Measurements from ENCODE around the gene OR13H1. TPM values are rescaled to one million over a fixed set of nuclear protein-coding genes. Genes with fewer than 3 reads are reported as not detected.
"Not testable (repeated sequence)": the region's sequence is repeated elsewhere in the genome, so short reads cannot be mapped to it uniquely, and the experiment has no call there.

OR13H1 gene
- total RNA-seq: not detected
- long read RNA-seq: 0 reads

DNA sequence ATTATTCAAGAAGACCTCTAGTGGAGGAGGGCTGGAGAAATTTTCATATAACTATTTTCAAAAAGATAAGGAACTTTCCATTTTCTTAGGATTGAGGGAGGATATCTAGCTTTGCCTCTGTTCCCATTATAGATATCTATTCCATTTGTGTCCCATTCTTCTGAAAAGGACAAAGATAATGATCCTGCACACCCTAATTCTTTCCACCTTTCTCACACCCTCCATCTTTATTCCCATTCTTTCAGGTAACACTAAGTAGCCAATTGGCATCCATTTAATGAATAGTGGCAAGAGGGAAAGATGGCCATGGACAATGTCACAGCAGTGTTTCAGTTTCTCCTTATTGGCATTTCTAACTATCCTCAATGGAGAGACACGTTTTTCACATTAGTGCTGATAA lies at the start of gene OR13H1:
TSS of gene OR13H1 (plus strand) at position 301 of the 400 bp plus-strand sequence. CDS start at position 301, 0 bp downstream.
- no peak for DNase-seq (ENCODE audit: low spot score)

- DNase-seq (ENCODE audit: low spot score): not testable (repeated sequence)
Observed at GRCh38 chrX:131501556-131501955, 42.3 kb upstream of the OR13H1 start.

GRCh38 chrX:131513159-131513914 lies 30.5 kb upstream of the OR13H1 start:
- DNase-seq (ENCODE audit: low spot score): no peak

- DNase-seq (ENCODE audit: low spot score): no peak
Observed at GRCh38 chrX:131521824-131522223, 22.1 kb upstream of the OR13H1 start.

DNA sequence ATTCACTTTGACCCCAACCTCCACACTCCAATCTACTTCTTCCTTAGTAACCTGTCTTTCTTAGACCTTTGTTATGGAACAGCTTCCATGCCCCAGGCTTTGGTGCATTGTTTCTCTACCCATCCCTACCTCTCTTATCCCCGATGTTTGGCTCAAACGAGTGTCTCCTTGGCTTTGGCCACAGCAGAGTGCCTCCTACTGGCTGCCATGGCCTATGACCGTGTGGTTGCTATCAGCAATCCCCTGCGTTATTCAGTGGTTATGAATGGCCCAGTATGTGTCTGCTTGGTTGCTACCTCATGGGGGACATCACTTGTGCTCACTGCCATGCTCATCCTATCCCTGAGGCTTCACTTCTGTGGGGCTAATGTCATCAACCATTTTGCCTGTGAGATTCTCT lies 344 bp downstream of the OR13H1 start:
- DNase-seq (ENCODE audit: low spot score): no peak

DNA sequence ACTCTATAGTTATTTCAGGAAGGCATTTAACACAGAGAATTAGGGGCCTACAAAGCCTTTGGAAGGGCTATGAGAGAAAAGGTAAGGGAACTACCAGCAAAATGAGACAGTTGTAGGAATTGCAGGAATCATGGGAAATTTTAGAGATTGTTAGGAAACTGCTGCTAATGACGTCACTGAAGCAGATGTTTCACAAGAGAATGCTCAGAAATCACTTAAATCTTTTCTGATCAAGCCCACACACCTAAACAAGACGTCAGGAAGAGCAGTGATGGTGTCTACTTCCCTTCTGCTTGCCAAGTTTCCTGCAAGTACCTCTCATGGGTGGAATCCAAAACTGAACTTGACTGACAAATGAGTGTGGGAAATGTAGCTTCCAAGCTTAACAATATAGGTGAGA lies 5.1 kb downstream of the OR13H1 start:
- no peak for DNase-seq (ENCODE audit: low spot score)

DNA sequence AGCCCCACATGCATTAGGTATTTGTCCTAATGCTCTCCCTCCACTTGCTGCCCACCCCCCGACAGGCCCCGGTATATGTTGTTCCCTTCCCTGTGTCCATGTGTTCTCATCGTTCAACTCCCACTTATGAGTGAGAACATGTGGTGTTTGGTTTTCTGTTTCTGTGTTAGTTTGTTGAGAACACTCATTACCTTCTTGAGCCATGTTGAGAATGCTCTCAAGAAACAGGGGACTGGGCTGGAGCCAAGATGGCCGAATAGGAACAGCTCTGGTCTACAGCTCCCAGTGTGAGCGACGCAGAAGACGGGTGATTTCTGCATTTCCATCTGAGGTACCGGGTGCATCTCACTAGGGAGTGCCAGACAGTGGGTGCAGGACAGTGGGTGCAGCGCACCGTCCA lies 8.6 kb downstream of the OR13H1 start:
- not testable (repeated sequence) for DNase-seq (ENCODE audit: low spot score)

GRCh38 chrX:131558562-131558961 lies 14.7 kb downstream of the OR13H1 start:
- no peak for DNase-seq (ENCODE audit: low spot score)

- DNase-seq (ENCODE audit: low spot score): no peak
Observed at GRCh38 chrX:131564553-131565229, 20.8 kb downstream of the OR13H1 start.

- DNase-seq (ENCODE audit: low spot score): no peak
Observed at GRCh38 chrX:131565909-131566308, 22.0 kb downstream of the OR13H1 start.

GRCh38 chrX:131571348-131571747 lies 27.5 kb downstream of the OR13H1 start:
- no peak for DNase-seq (ENCODE audit: low spot score)

DNA sequence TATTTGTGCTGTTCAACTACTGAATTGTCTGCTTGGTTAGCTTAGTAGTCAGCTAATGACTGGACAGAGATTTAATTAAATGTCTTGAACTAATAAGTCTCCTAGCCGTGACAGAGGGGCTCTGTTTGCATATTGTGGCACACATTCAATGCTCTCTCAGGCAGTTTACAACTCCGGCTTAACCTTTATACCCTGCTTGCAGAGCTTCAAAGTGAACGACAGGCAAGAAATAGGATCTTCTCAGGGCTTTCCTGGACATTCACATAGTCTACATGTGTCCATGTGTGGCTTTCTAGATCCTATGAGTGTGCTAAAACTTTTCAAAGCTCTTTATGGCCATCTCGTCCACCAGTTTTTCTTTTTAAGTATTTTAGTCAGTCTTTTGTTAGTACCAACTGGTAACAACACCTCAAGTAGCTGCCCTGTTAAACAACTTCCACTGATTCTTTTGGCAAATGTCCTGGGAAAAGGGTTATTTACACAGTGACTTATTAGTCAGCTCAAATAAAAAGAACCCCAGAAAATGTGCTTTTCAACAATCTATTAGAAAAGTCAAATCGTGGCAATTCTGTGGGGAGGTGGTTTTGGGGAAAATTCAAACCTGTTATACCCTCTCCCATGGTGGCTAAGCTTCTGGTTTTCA lies 28.6 kb downstream of the OR13H1 start:
- no peak for DNase-seq (ENCODE audit: low spot score)

GRCh38 chrX:131577413-131577812 lies 33.5 kb downstream of the OR13H1 start:
- no peak for DNase-seq (ENCODE audit: low spot score)

DNA sequence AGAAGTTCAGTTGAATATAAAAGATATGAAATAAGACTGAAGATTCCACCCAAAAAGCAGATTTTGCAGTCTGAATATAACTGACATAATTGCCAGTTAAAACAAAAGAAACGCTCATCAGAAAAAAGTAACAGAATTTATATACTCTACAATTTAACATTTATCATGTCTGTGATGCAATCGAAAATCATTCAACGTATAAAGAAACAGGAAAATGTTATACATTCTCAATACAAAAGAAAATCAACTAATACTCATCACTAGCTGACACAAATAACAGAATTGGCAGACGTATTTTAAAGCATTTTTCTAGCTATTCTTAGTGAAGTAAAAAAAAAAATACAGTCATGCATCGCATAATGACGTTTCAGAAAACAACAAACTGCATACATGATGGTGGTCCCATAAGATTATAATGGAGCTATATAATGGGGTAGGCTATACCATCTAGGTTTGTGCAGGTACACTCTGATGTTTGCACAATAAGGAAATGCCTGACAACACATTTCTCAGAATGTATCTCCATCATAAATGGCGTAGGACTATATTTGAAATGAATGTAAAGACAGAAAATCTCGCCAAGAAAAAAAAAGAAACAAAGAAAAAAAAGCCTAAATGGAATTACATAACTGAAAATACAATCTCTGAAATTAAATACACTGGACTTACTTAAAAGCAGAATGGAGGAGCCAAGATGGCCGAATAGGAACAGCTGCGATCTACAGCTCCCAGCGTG lies 34.3 kb downstream of the OR13H1 start:
- no peak for DNase-seq (ENCODE audit: low spot score)

GRCh38 chrX:131578735-131579367 lies 35.0 kb downstream of the OR13H1 start:
- DNase-seq (ENCODE audit: low spot score): not testable (repeated sequence)

GRCh38 chrX:131588995-131589394 lies 45.1 kb downstream of the OR13H1 start:
- DNase-seq (ENCODE audit: low spot score): no peak
